ENCODE results near the gene DDX51.

The DDX51 gene

DNA sequence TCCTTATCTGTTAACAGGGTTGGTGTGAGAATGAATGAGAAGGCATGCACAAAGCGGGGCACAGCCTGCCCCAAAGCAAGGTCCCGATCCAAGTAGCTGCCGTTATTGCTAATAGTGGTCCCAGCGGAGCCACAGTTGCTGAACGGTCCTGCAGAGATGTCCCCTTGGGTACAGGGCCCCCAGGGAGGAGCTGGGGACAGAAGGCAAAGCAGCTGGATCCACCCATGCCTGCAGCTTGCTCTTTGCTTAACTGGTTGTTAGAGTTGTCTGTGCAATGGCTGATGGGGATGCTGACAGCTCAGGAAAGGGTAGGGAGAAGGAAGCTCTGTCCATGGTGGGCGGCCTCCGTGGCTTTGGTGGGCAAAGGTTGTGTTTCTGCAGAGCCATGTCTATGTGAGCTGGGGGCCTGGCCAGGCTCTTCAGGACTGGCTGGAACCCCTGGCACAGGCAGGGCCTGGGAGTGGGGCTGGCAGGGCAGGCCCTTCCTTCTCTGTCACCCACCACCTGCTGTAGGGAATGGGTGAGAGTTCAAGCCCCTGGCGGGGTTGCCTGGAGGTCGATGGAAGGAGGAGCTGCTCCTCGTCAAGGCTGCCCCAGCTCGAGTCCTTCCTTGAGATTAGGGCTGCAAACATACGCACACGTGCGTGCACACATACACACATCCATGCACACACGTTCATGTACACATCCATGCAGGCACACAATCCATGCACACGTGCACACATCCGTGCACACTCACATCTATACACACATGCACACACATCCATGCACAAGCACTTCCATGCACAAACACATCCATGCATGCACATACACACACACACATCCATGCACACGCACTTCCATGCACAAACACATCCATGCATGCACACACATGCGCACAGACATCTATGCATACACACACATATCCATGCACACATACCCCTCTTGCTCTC is 35.6 kb upstream of the DDX51 start:
- no peak for DNase-seq

DNA sequence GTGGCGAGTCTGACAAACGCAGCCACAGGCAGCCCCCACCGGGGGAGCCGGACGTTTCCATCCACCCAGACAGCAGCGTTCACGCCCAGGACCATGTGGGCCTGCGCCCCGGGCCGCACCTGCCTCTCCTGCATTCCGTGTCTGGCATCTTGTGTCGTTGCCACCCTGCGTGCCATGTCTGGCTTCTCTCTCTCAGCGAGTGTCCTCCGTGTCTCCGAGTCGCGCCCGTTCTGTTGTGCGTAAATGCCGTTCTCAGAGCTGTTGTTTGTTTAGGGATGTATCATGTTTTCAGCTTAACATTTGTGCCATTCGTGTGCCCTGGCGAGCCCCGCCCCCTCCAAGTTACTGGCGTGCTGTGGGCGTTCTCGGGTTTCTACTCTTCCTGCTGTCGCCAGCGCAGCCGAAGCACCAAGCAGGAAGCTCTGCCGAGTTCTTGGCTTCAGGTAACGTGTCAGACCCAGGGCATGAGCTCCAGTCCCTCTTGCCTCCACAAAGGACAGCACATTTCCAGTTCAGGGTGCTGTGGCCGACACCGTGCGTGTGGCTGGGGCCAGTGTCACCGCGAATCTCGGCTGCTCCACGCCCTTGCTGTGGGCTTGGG is 34.8 kb upstream of the DDX51 start:
- no peak for DNase-seq

DNA sequence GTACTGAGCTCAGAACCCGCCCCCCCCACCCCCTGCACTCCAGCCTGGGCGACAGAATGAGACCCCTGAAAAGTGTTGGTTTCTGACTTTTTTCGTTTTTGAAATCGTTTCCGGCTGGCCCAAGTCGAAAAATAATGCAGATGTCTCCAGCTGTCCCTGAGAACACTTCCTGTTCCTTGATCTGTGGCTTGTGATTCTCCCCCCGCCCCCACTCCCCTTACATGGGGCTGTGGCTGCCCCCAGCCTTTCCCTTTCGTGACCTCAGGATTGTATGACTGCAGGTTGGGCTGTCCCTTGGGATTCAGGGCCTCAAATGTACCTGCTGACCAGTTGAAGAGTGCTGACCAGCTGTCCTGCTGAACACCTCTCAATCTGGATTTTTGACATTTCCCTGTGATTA is 34.2 kb upstream of the DDX51 start:
- DNase-seq: no peak

DNA sequence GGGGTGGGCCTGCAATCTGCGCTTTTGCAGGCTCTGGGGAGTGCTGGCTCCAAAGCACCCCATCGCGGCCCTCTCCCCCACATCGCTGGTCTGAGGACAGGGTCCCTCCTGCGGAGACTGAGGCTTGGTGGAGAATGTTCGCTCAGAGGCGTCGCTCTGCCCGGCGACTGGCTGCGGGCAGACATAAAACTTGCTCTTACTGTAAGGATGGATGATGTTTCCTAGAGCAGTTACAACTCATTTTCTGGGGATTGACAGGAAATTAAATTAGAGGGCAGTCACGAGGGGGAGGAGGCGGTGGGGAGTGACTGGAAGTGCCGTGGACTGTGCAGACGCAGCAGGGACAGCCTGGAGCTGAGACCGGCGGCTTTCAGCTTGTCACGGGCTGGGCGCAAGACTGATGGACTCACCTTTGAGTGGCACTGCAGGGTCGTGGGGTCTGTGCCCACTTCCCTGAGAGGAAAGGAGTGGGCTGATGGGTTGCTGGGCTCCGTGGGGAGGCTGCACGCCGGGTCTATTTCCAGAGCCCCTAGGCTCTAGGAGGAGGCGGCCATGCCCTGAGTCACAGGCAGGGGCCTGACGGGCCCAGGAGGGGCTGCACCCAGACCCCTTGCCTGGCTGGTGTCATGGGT is 32.9 kb upstream of the DDX51 start:
- no peak for DNase-seq

DNA sequence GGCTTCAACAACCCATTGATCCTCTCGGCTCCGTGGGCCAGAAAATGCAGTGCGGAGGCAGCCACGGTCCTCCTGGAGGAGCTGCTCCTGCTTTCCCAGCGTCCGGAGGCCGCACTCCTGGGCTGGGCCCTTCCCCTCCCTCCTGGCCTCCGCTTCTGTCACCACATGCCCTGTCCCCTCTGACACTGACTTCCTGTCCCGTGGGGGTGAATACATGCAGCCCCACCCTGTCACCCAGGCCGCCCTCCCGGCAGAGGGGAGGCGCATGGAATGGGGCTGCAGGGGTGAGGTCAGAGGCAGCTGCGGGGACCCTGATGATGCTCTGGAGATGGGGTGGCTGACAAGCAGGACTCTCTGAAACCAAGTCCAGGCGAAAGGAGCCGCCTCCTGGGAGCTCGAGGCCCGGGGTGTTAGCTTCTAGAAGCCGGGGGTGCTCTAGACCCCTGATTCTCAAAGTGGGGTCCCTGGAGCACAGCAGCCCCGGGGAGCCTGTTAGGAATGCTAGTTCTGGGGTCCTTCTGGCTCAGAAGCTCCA is 32.3 kb upstream of the DDX51 start:
- DNase-seq: no peak

DNA sequence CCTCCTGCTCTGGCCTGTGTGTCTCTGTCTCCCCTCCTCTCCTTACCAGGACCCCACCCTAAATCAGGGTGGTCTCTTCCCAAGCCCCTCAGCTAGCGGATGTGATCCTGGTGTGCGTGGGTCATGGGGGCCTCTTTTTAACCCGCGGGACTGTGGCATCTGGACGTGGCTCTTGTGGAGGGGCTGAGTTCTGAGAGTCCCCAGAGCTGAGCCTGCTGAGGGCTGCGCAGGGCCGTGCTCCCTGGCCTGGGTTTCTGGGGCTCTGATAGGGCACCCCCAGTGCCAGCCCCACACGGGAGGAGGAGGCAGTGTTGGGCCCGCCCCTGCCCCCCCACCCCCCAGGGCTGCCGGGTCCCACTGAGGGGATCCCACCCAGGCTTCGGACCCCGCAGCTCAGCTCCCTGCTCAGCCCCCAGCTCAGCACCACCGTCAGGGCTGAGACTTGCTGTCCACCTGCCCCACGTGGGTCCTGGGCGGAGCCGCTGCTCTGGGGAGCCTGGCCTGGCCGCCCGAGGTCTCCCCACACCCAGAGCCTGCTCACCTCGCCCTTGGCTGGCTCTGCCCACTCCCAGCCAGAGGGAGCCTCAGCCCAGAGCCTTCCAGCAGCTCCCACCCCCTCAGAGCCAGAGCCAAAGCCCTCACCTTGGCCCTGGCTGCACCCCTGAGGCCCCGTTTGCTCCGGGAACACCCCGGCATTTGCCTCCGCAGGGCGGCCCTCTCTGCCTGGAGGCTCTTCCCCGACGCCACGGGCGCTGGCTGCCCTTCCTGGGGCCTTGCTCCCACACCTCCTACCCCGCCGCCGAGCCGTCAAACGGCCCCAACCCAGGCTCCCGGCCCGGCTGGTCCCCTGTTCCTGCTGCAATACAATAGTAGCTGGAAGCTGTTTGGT is 31.6 kb upstream of the DDX51 start:
- no peak for DNase-seq

DNA sequence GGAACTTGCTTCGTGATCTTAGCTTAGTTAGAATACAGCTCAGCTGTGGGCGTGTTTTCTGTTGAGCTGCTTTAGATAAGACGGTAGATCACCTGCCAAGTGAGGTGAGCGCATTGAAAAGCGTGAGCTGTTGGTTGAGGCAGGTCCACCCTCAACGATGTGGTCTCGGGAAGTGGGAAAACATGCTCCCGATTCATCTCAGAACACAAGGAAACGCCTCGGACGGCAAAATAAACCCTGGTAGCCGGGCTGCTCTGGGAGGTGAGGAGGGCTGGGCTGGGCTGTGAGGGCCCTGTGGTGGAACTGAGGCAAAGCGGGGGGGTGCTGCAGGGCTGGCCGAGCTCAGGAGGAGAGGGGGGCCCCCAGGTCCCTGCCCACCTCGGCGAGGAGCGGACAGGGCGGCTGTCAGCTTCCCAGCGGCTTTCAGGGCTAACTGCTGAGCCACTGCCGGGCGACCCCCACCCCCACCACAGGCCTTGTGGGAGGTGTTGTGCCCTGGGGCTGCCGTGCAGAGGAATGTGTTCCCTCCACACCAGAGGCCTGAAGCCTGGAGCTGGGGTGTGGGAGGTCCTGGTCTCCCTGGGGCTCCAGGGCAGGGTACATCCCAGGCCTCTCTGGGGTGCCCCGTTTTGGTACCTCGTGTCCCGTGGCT is 30.8 kb upstream of the DDX51 start:
- no peak for DNase-seq

DNA sequence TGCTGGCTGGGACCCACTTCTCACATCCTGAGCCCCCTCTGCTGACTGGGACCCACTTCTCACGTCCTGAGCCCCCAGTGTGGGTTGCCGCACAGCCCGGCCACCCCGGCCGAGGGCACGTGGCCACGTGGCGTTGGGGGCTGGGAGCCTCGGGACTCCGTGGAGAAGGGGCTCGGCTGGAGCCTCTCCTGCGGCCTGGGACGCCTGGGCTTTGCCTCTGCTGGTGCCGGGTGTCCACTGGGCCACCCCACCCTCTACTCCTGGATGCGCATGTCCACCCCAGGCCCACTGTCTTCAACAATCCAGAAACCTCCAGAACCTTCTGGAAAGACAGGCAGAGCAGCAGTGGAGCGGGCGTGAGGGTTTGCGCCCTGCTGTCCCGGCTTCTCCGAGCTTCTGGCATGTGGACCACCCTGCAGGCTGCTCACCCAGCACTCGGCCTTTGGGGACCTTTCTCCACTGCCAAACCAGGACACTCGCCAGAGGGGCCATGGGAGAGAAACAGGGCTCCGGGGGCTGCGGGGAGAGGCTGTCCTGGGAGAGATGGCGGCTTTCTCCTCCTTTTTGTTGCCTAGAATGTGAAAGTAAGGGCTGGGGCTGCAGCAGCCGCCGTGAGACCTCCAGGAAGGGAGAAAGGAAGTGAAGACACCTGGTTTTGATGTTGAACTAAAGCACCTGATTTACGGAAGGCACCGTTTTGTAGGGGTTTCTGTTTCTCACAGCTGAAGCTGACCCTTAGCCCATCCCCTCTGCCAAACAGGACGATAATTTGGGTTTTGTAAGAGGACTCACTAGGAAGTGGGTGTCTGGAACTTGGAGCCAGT is 30.1 kb upstream of the DDX51 start:
- no peak for DNase-seq

DNA sequence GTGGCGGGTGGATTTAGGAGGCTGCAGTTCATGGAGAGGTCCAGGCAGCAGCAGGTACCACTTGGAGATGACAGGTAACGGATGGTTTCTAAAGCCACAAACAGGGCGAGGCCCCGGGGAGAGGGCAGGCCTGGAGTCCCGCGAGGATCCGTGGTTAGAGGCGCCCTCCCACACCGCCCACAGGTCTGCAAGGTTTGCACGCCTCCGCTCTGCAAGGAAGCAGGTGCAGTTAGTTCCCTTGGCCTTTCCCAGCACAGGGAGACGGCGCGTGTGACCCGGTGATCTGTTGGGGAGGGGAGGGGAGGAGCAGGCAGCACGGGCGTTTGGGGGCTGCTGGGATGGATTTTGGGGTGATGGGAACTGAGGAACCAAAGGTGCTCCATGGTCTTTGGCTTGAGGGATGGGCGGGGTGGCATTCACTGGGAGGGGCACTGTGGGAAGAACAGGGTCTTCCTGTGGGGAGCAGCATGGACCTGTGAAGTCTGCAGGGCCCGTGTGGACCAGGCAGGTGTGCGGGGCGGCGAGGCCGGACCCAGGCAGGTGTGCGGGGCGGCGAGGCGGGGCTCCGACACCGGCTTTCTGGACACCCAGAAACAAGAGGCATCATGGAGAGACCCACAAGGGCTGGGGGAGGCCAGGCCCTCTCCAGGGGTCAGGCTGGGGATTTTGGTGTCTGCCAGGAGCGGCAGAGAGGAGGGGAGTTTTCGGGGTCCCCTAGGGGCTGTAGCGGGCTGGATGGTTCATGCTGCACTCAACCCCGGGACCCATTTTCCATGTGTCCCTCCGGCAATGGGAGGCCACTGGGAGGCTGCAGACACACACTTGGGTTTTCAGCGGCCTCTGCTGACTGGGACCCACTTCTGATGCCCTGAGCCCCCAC is 29.3 kb upstream of the DDX51 start:
- no peak for DNase-seq

DNA sequence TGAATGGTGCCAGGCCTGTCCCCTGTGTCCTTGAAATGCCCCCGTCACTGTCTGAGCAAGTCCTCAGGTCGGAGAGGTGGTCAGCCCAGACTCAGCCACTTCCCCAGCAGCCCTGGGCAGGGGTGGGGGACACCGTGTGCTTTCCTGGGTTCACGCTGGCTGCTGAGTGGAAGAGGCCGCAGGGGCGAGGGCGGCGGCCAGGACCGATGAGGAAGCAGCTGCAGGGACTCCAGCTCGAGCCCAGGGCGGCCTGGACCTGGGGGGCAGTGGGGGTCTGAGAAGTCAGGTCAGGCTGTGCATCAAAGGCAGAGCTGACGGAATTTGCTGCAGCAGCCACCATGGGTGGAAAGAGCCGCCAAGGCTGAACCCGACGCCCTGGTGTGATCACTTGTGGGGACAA is 28.5 kb upstream of the DDX51 start:
- DNase-seq: no peak

DNA sequence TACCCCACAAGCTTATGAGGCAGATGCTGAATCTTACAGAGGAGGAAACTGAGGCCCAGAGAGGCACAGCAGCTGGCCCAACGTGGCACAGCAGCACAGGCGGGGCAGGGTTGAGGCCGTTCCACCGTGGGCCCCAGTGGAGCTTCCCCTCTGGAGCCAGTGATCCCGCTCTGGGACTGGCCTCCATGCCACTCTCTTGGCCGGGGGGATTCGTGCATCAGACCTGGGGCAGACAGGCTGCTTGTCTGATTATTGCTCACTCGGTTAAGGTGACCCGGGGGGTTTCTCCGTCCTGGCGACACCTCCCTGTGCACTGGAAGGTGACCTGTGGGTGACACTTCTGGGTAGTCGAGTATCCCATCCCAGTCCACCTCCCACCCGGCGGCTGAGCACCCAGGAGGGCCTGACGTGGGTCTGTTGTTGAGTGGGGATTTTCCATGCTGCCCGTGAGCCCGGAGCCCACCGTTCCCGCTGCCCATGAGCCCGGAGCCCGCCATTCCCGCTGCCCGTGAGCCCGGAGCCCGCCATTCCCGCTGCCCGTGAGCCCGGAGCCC is 27.9 kb upstream of the DDX51 start:
- DNase-seq: no peak

DNA sequence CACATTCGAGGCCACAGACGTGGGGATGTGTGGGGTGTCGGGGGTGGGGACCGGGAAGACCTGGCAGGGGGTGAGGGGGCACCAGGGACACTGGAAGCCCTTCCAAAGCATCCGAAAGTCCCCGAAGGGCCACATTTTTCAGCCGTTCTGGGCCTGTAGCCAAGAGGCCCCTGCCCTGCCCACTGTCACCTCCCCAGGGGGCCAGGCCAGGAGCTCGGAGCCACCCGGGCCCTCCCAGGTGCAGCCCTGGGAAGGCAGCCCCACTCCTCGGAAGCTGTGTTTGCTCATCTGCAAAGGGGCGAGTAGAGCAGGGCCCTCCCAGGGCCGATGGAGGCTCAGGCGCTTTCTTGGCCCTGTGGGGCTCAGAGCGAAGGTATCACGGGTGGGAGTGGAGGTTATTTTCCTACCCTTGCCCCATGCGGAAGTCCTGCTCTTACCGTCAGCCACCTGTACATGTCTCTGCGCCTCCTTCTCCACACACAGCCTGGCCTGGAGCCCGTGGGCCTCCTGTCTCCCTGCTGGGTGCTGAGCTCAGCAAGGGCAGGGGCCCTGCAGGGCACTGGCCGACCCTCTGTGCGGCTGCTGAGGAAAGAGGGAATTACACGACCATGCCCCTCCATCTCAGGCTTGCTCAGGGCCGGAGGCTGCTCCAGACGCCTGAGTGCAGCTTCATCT is 27.3 kb upstream of the DDX51 start:
- DNase-seq: no peak

DNA sequence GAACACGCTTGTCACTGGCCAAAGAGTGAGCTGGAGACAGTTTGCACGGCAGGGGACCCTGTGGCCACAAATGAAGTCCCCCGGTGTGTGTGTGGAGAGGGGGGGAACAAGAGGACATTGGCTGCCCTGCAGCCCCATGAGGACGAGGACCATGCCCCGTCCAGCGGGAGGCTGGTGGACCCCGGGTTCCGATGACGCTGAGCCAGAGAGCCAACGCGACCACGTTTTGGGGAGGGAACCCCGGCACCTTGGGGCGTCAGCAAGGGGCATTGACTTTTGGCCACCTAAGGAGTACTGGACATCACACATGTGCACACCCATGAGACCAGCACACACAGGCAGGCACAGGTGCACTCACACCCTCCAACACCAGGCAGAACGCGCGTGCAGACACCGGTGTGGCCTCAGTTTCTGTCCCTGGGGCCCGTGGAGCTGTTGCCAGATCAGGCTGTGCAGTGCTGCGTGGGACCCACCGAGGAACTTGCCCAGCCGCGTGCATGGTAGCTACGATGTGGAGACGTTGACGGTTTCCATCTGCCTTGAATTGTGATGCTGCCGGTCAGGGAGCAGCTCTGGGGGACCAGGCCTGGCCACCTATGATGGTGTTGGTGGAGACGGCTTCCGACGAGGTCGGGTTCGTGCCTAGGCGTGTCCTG is 26.6 kb upstream of the DDX51 start:
- DNase-seq: no peak

DNA sequence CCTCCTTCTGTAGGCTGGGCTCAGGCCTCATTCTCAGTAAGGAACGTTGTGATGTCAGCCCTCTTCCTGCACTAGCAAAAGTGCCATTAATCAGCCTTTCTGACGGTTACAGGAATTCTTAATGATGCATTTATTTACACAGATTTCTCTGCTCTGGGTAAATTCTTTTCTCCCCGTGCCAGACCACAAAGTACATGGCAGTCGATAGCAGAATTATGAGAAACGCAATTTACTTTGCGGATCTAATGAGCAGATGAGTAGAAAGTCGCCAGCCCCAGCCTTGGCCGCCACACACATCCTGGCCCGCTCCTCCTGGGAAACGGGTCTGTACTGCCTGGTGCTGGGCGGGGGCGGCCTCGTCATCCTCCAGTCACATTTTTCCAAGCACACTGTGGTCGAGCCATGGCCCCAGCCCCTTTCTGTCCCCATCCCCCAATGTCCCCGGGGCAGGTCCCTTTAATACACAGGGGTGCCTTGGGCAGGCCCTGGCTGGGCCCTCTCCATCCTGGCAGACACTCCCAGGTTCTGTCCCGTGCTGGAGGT is 26.0 kb upstream of the DDX51 start:
- DNase-seq: no peak

DNA sequence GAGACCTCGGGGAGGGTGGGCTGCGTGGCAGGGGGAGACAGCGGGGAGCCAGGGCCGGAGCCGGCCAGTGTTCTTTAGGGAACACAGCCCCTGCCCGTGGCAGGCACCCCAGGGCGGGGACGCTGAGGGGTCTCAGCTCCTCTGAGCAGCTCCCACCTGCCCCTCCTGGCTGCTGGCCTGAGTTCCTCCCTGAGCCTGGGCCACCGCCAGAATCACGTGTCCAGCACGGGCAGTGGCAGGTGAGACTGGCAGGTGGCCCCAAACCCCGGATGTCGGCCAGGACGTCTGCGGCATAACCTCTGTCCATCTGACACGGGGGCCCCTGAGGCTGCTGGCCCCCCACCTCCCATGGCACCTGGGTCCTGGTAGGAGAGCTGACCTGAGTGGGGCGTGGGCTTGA is 25.3 kb upstream of the DDX51 start:
- DNase-seq: no peak

DNA sequence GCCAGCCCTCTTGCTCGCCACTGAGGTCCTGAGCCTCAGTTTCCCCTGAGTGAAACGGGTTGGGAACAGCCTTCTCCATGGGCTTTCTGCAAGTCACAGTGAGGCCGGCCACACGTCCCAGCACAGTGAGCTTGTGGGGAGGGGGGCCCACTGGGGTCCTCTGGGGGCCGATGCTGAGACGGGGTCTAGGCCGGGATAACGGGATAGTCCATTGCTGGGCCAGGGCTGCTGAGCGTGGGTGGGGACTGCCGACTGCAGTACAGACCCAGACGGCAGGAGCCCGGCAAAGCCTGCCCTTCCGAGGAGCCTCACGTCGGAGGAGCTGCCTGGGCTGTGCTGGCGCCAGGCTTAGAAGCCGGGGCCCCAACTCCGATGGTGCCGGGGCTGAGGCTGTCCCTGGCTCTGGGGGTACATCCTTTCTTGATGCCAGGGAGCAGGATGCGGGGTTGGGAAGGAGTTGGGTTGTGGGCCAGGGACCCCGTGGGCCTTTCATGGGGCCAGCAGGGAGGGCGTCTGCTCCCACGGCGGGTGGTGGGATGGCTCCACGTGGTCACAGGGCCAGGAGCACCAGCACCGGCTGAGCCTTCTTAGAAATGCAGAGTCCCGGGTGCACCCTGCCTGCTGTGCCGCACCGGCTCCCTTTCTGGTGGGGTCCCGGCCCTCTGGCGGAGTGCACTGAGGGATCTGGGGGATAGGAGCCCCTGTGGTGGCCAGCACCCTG is 24.4 kb upstream of the DDX51 start:
- DNase-seq: no peak

DNA sequence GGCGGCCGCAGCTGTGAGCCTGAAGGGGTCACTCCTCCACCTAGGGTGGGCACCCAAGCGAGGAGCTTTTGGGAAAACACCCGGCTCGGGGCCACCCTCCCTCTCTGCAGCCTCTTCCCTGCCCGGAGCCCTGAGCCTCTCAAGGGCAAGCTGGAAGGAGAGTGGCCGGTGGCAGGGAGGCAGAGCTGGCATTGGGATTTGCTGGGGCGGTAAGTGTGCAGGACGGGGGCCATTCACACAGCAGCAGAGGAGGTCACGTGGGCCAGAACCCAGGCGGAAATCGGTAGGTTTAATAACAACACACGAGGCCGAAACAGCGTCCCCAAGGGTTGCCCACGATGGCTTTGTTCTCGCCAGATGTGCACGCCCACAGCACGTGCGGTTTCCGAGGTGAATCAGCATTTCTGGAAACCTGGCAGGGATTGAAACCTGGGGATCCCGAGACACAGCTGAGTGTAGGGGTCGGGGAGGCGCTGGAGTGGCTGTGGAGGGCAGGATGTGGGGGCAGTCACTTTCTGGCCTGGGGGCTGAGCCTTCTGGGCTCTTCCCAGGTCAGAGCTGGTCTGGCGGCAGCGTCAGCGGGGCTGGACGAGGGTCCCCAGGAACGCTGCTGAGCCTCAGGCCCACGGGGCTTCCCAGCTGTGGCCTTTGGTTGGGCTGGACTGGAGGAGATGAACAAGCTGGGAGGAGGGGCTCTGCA is 23.6 kb upstream of the DDX51 start:
- DNase-seq: no peak
